Calu3 (cell line): ENCODE results near the gene ROBO2. TPM values are rescaled to one million over a fixed set of nuclear protein-coding genes. Genes with fewer than 3 reads are reported as not detected.

ENCODE experiments used
- BruUV-seq: library from RNA; stranded (reverse); fragments of 400-500 nt; replicated peaks from 2 replicates; lab custom pipeline; 2021; lab: Mats Ljungman, UMichigan
- CTCF ChIA-PET: fragments of 300-600 bp; sonication (Branson Sonifier 250); formaldehyde crosslinking; loops from one replicate; lab custom pipeline; 2022; ENCODE audit warnings: antibody characterized with exemption; lab: Charles Lee
- DNase-seq: peaks from one replicate; pipeline ENCODE4 v3.0.0; 2022
- H3K27ac Mint-ChIP-seq: one replicate; pipeline ENCODE4 v1.8.0; 2022; ENCODE audit warnings: mixed read lengths; ENCODE audit not compliant: unreplicated experiment
- H3K27me3 Mint-ChIP-seq: one replicate; pipeline ENCODE4 v1.8.0; 2022; ENCODE audit warnings: mixed read lengths; ENCODE audit not compliant: unreplicated experiment
- H3K36me3 Mint-ChIP-seq: one replicate; pipeline ENCODE4 v1.8.0; 2022; ENCODE audit warnings: mild to moderate bottlenecking, moderate library complexity, mixed read lengths; ENCODE audit not compliant: insufficient read depth, unreplicated experiment
- H3K4me1 Mint-ChIP-seq: one replicate; pipeline ENCODE4 v1.8.0; 2022; ENCODE audit warnings: mild to moderate bottlenecking, low read depth, mixed read lengths; ENCODE audit not compliant: unreplicated experiment
- H3K4me3 Mint-ChIP-seq: one replicate; pipeline ENCODE4 v1.8.0; 2022; ENCODE audit warnings: mild to moderate bottlenecking, low read depth, moderate library complexity, mixed read lengths; ENCODE audit not compliant: unreplicated experiment
- H3K9me3 Mint-ChIP-seq: one replicate; pipeline ENCODE4 v1.8.0; 2022; ENCODE audit warnings: low read depth, mixed read lengths; ENCODE audit not compliant: unreplicated experiment
- intact Hi-C: fragments of 100-400 bp; cut with micrococcal nuclease; formaldehyde crosslinking; loops from one replicate; pipeline ENCODE4 v1.10.0; 2022; ENCODE audit not compliant: unreplicated experiment
- total RNA-seq: library from RNA; stranded (reverse); gene quantifications from 2 replicates; pipeline ENCODE4 v1.2.3, GENCODE V29; 2022
- TF ChIP-seq, protein P1 (sequence below): fragments of 200-600 bp; IDR thresholded peaks from one replicate; pipeline ENCODE4 v1.8.0; 2022; ENCODE audit warnings: antibody characterized with exemption; ENCODE audit not compliant: unreplicated experiment

ROBO2 gene
- total RNA-seq, 1 experiment from 2014 or later: not detected

GRCh38 chr3:77491961-77492360, 452.1 kb downstream of the ROBO2 start:
- TF ChIP-seq, protein P1, sequence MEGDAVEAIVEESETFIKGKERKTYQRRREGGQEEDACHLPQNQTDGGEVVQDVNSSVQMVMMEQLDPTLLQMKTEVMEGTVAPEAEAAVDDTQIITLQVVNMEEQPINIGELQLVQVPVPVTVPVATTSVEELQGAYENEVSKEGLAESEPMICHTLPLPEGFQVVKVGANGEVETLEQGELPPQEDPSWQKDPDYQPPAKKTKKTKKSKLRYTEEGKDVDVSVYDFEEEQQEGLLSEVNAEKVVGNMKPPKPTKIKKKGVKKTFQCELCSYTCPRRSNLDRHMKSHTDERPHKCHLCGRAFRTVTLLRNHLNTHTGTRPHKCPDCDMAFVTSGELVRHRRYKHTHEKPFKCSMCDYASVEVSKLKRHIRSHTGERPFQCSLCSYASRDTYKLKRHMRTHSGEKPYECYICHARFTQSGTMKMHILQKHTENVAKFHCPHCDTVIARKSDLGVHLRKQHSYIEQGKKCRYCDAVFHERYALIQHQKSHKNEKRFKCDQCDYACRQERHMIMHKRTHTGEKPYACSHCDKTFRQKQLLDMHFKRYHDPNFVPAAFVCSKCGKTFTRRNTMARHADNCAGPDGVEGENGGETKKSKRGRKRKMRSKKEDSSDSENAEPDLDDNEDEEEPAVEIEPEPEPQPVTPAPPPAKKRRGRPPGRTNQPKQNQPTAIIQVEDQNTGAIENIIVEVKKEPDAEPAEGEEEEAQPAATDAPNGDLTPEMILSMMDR: no peak

GRCh38 chr3:77500721-77501120, 460.8 kb downstream of the ROBO2 start:
- TF ChIP-seq, protein P1: no peak

More at GRCh38 chr3:77491961-77492360, 452.1 kb downstream of the ROBO2 start:
- Mint-ChIP-seq H3K27ac (no peak overlapping the region), H3K9me3 (peaks cover 2% of the 10 kb centered on the region), H3K4me1 (no peaks in the 10 kb centered on the region), H3K36me3 (no peaks in the 10 kb centered on the region), H3K4me3 (no peak overlapping the region), H3K27me3 (no peaks in the 10 kb centered on the region)
- CTCF ChIA-PET: no interaction called here
- no TSS peak for BruUV-seq
- intact Hi-C loops: no loop called here
- DNase-seq: no peak

GRCh38 chr3:77506384-77506783, 466.5 kb downstream of the ROBO2 start:
- H3K27me3 Mint-ChIP-seq: no peaks in the 10 kb centered on the region
- no TSS peak for BruUV-seq
- TF ChIP-seq, protein P1: no peak
- CTCF ChIA-PET: no interaction called here
- no peak overlapping the region for H3K4me3 Mint-ChIP-seq
- no peak for DNase-seq
- no peak overlapping the region for H3K27ac Mint-ChIP-seq
- intact Hi-C loops: loop anchor here (5.0 kb wide), 1 partner anchor 159 kb away; no protein-coding TSS in a partner anchor
- no peaks in the 10 kb centered on the region for H3K36me3 Mint-ChIP-seq
- H3K9me3 Mint-ChIP-seq: peaks cover 2% of the 10 kb centered on the region
- H3K4me1 Mint-ChIP-seq: no peaks in the 10 kb centered on the region

More at GRCh38 chr3:77500721-77501120, 460.8 kb downstream of the ROBO2 start:
- H3K27ac Mint-ChIP-seq: no peak overlapping the region
- no TSS peak for BruUV-seq
- H3K27me3 Mint-ChIP-seq: no peaks in the 10 kb centered on the region
- H3K4me3 Mint-ChIP-seq: no peak overlapping the region
- no peaks in the 10 kb centered on the region for H3K4me1 Mint-ChIP-seq
- no peaks in the 10 kb centered on the region for H3K36me3 Mint-ChIP-seq
- no peaks in the 10 kb centered on the region for H3K9me3 Mint-ChIP-seq
- CTCF ChIA-PET: no interaction called here
- intact Hi-C loops: no loop called here
- no peak for DNase-seq

- Mint-ChIP-seq H3K27me3 (no peaks in the 10 kb centered on the region), H3K9me3 (peaks cover 2% of the 10 kb centered on the region), H3K27ac (no peak overlapping the region), H3K4me1 (no peaks in the 10 kb centered on the region), H3K36me3 (no peaks in the 10 kb centered on the region), H3K4me3 (no peak overlapping the region)
- CTCF ChIA-PET: no interaction called here
- TF ChIP-seq, protein P1: no peak
- intact Hi-C loops: no loop called here
- no TSS peak for BruUV-seq
- no peak for DNase-seq
Observed at GRCh38 chr3:77513542-77513941, 473.6 kb downstream of the ROBO2 start.
